Ramos (cell line): ENCODE data around the gene SGTA.
"Not testable (repeated sequence)": the region's sequence is repeated elsewhere in the genome, so short reads cannot be mapped to it uniquely, and the experiment has no call there.

Source experiments
- in situ Hi-C: fragments of 300-500 bp; cut with MboI; formaldehyde crosslinking; loops from one replicate; pipeline ENCODE4 v1.14.3; 2022; ENCODE audit warnings: low sequenced_read_pairs; ENCODE audit not compliant: unreplicated experiment

Gene SGTA

GRCh38 chr19:2782936-2783780, at the start of gene SGTA:
TSS of gene SGTA (minus strand) at chr19:2783273. CDS start at chr19:2769068, 14,205 bp downstream.
- in situ Hi-C loops = no loop called here

- in situ Hi-C loops = no loop called here
Measured at GRCh38 chr19:2827840-2828489, 44.9 kb upstream of the SGTA start.

- in situ Hi-C loops = no loop called here
Measured at GRCh38 chr19:2827022-2827421, 43.9 kb upstream of the SGTA start.

- in situ Hi-C loops = no loop called here
Measured at GRCh38 chr19:2824129-2824528, 41.1 kb upstream of the SGTA start.

GRCh38 chr19:2823646-2824045, 40.6 kb upstream of the SGTA start:
- in situ Hi-C loops = no loop called here

GRCh38 chr19:2822846-2823245, 39.8 kb upstream of the SGTA start:
- in situ Hi-C loops = no loop called here

- in situ Hi-C loops = no loop called here
Measured at GRCh38 chr19:2820112-2820702, 37.1 kb upstream of the SGTA start.

GRCh38 chr19:2819540-2820111, 36.6 kb upstream of the SGTA start, which contains the start of gene ZNF554:
TSS of gene ZNF554 (plus strand) at chr19:2819868. CDS start at chr19:2820072, 204 bp downstream.
- in situ Hi-C loops = no loop called here

- in situ Hi-C loops = not testable (repeated sequence)
Measured at GRCh38 chr19:2817237-2817829, 34.3 kb upstream of the SGTA start.

- in situ Hi-C loops = no loop called here
Measured at GRCh38 chr19:2816641-2817040, 33.6 kb upstream of the SGTA start.

- in situ Hi-C loops = no loop called here
Measured at GRCh38 chr19:2815923-2816322, 32.9 kb upstream of the SGTA start.

GRCh38 chr19:2815191-2815614, 32.1 kb upstream of the SGTA start:
- in situ Hi-C loops = no loop called here

GRCh38 chr19:2814426-2814825, 31.4 kb upstream of the SGTA start:
- in situ Hi-C loops = no loop called here

GRCh38 chr19:2813235-2814160, 30.4 kb upstream of the SGTA start:
- in situ Hi-C loops = no loop called here

- in situ Hi-C loops = no loop called here
Measured at GRCh38 chr19:2812414-2813234, 29.6 kb upstream of the SGTA start.

- in situ Hi-C loops = no loop called here
Measured at GRCh38 chr19:2811735-2812413, 28.8 kb upstream of the SGTA start.

GRCh38 chr19:2811221-2811722, 28.2 kb upstream of the SGTA start:
- in situ Hi-C loops = no loop called here
